8988T (cell line): ENCODE measurements around the gene FAM227A.

ENCODE experiments used
- DNase-seq: peaks from one replicate; pipeline ENCODE4 v3.0.0; 2011

FAM227A gene

DNA sequence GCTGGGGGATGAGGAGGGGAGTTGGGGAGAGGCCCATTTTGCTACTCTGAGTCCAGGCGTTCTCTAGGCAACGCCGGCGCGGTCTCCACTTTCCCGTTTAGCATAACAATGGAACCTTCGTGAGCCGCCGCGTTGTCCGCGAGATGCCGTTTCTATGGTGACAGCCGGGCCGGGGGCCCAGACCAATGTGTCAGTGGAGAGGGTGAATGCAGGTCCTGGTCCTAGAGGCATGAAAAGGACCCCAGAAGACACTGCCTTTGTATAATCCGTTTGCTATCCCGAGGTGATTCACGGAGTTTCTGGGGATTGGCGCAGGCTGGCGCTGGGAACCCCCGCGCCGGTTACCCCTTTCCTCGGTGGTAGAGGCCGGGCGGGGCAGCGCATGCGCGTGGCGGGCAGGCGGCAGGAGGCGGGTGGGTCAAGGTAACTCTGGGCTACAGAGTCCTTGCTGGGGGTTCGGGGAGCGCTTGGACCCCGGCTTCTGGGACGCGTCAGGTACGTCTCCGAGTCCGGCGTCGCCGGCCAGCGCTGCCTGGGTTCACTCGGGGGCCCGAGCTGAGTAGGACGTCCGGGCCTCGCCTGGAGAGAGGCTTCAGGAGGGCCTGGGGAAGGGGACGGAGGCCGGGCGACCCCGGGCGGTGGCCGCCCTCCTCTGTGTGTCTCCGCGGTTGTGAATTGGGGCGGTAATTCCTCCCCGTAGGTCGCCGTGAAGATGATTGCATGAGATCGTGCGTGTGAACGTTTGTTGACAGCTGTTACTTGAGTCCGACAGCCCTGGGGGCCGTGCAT lies at the start of gene FAM227A, which contains the start of gene CBY1:
TSS of gene FAM227A (minus strand) at position 137 of the 789 bp plus-strand sequence. CDS start 6,224 bp downstream, outside the sequence.
TSS of gene CBY1 (plus strand) at position 383 of the 789 bp plus-strand sequence. CDS start 11,417 bp downstream, outside the sequence.
- peak; percentile 86 for DNase-seq

DNA sequence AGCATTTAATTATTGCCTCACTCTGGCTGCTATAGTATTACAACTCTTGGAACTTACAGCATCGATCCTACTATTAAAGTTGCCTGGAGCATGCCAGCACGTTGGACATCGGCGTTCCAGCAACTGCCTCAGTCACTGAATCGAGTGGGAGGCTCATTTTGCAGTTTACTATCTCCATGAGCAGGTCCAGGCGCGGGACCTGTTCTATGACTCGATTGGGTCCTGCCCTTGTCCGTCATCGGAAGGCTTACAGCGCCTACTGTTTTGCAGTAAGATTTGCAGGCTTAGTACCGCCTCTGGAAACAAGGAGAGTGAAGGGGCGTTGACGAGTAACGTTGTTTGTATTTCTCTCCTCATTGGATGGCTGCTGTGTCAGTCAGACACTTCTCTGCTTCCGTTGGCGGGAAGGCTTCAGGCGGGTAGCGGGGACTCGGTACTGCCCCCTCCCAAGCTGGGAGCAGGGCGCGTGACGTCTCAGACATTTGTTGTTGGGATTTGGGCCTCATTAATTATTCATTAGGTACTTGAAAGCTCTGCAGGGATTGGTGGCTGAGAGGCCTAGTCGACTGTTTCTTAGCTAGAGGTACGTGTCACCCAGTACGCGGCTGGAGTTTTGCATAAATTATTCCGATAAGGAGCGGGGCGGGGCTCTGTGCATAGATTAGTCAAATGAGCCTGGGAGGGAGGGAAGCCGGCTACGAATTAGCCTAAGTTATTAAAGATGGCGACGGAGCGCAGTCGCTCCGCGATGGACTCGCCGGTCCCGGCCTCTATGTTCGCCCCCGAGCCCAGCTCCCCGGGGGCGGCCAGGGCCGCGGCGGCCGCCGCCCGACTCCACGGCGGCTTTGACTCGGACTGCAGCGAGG lies 49.3 kb upstream of the FAM227A start, which contains the start of gene GTPBP1:
TSS of gene GTPBP1 (plus strand) at position 710 of the 866 bp plus-strand sequence. CDS start at position 722, 12 bp downstream.
- DNase-seq, result peak; percentile 71

DNA sequence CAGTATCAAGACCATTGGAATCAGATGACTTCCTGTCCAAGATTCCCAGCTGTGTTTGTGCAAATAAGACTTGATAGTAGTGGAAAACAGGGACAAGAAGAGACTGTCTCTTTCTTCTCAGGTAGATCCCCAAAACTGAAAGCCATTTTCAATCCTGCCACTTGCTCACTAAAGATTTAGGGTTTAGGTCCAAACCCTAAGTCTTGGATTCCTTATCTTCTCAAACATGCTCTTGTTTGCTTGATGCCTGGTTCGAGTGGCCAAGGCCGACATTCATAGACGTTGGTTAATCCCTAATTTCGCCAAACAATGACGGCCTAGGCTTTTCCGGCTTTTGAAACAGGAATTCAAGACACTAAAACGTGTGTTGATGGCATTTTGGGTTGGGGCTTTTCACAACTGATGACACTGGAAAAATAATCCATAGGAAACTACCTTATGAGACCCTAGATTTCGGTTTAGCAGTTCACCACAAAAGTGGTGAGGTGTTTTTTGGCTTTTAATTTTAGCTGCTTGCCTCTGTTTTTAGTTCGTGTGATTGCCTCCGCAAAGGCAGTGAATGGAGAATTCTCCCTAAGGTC lies 48.6 kb upstream of the FAM227A start:
- DNase-seq, result no peak

DNA sequence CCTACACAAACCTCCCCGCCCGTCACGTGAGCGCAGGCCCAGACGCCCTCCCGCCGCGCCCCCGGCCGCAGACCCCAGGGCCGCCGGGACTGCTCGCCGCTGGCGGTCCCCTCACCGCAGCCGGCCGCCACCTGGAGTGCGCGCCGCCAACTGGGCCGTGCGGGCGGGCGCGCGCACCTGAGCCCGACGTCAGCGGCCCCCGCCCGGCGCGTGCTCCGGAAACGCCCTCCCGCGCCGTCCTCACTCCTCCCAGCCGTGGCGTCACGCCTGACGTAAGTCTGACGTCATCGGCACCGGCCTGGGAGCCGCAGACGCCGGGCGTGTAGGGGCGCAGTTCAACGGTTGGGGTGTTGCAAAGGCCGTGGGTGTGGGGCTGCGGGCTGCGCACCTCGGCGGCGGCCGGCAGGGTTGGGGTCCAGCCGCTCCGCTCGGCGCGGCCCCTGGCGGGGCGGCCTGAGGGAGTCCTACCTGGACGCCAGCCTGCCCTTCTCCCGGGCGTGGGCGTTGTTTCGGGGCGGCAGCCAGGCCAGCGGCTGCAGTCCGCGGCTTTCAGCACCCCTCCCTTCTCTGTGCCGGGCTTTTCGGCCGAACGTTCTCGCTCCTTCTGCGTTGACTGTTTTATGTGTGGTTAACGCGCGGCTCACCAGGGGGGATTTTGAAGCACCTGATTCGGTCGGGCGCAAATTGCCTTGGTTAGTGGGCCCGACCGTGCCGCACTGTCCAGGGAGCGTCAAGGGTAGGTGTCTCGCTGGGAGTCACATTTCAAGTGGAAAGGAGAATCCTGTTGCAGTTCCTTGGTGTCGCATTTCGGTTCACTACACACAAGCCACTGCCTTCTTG lies 44.8 kb upstream of the FAM227A start, which contains the start of gene JOSD1:
TSS of gene JOSD1 (minus strand) at position 155 of the 840 bp plus-strand sequence. CDS start 956 bp downstream, outside the sequence.
- peak; percentile 70 for DNase-seq

DNA sequence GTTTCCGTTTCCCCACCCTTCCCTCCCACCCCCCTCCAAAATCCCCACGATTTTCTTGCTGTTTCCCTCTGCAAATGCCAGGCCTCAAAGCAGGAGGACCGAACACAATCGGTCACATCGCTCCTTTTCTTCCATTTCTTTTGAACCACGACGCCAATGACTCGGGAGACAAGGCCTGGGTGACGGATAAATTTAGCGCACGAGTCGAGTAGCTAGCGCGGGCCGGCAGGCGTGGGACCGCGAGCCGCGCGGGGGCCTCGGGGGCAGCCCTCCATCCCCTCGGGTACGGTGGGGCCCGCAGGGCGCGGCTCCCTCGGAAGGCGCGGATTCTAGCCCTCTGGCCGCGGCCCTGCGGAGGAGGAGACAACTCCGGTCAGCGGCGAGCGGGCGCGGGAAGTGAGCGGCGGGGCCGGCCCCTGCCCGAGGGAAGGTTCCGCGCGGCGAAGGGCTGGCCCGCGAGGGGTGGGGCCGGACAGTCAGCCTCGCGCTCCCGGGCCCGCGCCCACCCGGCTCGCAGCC lies 44.1 kb upstream of the FAM227A start:
- DNase-seq, result peak; percentile 32

DNA sequence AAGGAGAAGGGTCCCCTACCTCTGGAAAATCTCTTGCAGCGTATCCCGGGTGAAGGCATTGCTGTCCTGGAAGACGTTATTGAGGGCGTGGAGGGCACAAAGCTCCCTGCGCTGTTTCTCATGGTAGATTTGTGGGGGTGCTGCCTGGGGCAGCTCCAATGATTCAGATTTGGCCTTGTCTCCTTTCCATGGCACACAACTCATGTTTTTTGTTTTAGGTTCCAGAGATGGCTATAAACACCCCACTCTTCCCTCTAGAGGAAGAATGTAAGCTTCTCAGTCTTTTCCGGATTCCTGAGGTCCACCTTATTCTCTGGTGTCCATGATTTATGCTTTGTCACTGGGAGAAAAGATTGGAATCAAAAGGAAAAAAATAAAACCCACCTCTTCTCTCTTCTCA lies 43.6 kb upstream of the FAM227A start:
- DNase-seq, result no peak

DNA sequence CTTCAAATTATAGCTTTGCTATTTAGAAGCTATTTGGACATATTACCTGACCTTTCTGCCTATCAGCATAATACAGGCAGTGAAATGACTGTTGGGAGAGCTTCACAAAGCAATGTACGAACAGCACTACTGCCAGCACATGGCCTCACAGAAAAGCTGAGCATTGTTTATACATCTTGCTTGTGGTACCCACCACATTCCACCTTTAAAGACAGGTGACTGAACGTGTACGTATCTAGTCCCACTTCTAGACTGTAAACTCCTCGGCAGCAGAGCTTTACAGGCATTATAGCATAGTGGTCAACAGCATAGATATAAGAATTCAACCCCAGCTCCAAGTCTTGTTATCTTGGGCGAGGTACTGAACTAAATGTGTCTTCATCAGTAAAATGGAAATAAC lies 43.0 kb upstream of the FAM227A start:
- no peak for DNase-seq

DNA sequence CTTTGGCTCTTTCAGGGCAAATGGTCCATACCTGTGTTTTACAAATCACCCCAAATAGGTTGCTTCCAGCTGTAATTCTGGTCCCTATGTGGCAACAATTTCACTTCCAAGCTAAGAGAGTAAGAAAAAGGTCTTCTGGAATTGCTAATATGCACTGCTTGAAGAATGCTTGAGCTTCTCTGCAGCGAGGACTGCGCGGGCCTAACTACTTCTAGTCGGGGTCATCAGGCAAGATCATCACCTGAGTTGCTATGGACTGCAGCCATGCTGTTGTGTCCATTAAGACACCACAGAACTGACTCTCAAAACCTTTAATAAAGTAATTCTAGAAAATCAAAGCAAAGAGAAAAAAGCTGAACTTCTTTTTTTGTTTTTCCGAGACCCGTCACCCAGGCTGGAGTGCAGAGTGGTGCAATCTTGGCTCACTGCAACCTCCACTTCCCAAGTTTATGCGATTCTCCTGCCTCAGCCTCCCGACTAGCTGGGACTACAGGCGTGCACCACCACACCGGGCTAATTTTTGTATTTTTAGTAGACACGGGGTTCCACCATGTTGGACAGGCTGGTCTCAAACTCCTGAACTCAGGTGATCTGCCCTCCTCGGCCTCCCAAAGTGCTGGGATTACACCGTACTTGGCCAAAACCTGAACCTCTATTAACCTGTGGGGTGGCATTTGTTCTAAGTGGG lies 42.4 kb upstream of the FAM227A start:
- no peak for DNase-seq

DNA sequence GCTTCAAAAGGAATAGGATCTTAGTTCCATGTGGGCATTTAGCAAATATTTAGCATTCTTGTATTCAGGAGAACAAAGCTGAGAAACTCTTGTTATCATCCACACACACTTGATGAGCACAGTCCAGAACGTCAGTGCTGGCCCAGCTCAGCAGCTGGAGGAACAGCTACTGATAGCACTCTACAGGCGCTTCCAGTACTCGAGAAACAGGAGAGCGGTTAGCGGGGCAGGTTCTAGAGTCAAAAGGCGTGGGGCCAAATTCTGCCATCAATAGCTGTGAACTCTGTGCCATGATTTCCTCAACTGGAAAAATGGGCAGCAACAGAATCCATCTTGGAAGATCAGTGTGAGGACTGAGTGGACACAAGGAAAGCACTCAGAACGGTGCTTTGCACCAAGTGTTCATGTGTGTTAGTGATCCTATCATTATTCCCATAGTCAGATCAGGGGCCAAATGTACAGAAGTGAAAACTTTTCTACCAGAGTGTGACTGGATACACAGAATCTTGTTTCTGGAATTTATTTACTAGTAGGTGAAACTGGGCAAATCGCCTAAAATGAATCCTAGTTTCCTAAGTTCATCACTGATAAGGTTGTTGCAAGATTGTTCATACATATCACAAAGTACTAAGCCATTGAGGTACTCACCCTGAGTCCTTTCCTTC lies 41.4 kb upstream of the FAM227A start:
- no peak for DNase-seq

DNA sequence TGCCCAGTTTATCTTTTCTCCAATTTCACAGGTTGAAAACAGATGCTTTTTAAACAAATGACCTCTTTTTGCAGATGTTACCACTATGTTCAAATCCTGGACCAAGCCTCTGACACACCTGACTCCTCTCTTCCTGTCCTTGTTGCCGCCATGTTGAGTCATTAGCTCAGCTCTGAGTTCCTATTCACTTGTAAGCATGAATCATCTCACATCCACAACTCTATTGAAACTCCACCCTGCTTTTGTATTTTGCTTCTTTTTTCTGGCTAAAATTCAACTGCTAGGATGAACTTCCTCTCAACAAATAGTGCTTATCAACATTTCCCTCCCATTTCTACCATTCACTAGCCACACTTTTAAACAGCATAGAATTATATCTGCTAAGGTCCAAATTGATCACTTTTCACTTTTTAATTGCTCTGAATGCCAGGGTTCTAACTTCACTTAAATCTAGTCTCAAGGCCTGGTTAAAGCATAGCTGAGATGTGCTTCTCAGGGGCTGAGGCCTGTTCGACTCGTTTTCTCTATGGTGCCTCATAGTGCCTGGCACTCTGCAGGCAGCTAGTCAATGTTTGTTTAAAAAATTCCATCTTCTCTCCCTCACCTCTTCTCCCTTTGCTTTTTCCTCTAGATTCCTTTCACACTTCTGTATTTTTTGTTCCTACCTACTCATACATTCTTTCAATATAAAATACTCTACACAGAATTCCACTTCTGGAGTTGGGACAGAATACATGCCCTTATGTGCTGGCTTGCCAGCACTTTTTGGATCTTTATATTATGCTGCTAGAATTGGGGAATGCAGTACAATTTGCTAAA lies 40.6 kb upstream of the FAM227A start:
- DNase-seq, result no peak

DNA sequence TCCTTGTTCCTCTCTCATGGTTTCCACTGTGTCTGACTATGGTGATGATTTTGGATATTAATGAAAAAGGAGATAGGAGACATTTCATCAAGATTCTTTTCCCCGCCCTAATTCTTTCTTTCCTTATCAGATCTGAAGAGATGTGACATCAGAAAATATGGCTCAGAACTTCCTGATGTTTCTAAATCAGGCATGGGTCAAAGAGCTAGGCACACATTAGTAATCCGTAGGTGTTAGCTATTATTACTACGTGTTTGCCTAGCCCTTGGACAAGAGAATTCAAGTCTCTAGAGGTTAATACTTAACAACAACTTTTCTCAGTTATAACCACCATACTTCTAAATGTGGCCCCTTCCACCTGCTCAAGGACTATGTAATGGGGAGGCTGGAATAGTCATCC lies 38.7 kb upstream of the FAM227A start:
- no peak for DNase-seq

DNA sequence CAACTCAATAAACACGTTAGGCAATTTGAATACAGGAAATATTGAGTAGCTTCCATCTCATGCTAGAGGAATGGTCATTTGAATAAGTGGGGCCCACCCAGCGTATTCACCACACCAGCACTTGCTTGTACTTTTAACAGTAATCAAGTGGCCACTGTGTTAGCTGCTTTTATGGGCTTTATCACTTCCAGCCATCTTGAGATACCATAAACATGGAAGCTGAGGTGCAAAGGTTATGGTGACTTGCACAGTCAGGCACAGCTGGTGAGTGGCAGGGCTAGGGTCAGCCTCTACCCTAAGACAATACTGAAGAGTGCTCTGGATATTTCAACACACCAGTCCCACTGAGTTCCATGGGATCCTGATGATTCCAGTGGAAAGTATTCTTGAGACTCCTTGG lies 37.9 kb upstream of the FAM227A start:
- no peak for DNase-seq

DNA sequence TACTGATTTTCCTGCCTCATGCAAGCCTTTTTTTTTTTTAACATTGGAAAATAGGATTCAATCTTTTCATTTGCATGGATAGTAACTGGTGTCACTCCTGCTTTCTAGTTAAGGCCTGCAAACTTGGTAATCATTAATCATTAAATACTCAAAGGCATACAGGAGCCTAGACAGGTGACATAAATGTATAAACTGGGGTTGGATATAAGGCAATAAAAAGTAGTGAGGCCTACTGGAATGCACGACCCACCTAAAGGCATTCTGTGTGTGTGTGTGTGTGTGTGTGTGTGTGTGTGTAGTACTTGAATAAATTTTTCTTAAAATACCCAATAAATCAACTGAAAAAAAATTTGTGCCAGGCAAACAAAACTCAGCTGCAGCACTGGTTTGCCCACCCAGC lies 33.5 kb upstream of the FAM227A start:
- no peak for DNase-seq

DNA sequence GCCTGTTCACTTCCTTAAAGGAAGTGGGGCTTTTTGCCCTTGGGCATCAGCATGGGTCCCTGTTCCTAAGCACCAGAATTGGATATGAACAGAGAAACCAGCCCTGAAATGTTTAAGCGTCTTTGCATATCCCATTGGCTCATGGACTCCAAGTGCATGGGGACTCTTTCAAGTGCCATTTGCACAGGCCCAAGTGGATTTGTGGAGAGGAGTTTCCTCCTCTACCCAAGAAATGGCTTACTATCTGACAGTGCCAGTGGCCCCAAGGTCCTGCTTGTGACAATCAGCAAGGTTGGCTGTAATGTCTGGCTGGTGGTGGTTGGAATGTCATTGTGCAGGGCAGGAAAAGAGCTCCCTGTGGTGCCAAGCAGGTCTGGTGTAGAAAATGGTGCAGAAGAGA lies 29.6 kb upstream of the FAM227A start:
- DNase-seq, result no peak

DNA sequence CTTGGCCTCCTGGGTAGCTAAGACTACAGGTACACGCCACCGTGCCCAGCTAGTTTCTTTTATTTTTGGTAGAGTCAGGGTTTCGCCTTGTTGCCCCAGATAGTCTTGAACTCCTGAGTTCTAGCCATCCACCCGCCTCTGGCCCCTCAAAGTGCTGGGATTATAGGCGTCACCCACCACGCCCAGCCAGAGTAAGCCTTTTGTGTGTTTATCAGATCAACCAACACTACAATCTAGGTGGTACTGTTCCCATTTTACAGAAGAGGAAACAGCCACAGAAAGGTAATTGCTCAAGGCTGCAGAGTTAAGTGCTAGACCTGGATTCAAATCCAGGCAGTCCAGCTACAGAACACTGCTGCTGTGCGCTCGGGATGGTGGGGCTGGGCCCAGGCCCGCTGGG lies 28.7 kb upstream of the FAM227A start:
- no peak for DNase-seq

DNA sequence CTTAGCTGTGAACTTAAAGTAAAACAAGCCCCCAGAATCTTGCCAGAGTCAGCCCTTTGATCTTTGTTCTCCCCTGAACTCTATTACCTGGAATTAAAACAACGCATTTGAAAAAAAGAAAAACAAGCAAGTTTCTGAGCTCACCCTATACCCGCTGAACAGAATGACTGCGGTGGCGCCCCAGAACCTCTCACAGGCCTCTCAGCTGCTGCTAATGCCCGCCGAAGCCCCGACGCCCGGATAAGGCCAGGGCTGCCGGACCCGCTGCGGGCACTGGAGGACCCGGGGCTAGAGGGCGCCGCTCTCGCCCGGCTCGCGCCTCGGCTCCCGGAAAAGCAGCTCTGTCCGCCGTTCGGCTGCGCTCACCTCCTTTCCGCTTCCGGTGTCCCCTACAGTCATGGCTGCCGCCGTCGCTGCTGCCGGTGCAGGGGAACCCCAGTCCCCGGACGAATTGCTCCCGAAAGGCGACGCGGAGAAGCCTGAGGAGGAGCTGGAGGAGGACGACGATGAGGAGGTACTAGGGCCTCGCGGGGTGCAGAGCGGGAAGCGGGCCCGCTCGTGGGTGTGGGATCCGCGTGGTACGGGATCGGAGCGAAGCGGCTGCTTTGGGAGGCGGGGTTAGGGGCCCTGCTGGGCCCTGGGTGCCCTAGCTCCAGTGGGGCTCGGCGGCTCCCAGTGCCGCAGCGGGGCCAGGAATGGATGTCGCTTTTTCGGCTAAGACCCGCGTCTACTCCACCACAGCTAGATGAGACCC lies 25.6 kb upstream of the FAM227A start, which contains the start of gene TOMM22:
TSS of gene TOMM22 (plus strand) at position 376 of the 754 bp plus-strand sequence. CDS start at position 398, 22 bp downstream.
- peak; percentile 84 for DNase-seq

DNA sequence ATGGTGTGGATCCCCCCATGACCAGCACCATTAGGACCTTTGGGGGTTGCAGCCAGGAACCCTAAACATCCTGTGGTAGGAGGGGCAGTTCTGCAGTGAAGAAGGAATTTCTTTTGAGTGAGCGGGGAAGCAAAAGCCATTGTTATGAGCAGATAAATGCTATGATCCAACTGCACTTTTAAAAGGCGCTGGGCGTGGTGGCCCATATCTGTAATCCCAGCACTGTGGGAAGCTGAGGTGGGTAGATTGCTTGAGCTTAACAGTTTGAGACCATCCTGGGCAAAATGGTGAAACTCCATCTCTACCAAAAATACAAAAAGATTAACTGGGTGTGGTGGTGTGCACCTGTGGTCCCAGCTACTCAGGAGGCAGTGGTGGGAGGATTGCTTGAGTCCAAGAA lies 19.6 kb upstream of the FAM227A start:
- no peak for DNase-seq

DNA sequence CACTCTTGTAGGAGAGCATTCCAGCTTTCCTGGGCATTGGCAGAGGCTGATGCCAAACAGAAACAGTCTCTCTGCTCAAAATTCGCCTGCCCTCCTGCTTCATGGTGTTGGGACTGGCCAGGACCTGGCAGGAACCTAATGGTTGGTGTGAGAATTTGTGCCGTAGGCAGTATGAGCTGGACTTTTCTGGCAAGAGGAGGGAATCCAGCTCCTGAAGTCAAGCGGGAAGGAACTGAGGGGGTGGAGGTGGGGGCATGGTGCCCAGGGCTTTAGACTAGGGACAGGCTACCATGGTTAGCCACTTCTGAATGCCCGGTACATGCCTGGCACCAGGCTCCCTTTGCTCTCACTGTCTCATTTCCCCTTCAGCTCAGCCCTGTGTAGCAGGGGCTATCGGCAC lies 18.7 kb upstream of the FAM227A start:
- no peak for DNase-seq
